ENCODE data around the gene TENM4. TPM values are rescaled to one million over a fixed set of nuclear protein-coding genes. Genes with fewer than 3 reads are reported as not detected.

The TENM4 gene
- total RNA-seq, 1 experiment from 2014 or later: 25.0 TPM

DNA sequence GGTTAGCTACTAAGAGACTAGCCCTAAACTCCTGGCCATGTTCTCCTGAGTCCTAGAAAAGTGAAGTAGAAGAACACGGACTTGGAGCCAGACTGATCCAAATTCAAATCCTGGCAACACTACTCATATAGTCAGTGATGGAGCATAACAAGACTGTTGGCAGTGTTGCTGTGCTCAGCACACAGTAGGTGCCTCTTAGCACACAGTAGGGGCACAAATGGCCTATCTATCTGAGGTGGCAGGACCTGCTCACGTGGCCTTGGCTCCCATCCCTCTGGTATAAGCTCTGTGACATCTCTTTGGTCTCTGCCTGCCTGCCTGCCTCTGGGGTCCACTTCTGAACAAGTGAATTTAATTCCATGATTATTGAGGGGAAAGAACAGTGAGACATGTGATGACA lies 15.4 kb downstream of the TENM4 start:
- ATAC-seq: no peak
- Mint-ChIP-seq H3K4me3 (no peak overlapping the region), H3K27ac (no peak overlapping the region), H3K4me1 (peaks cover 48% of the 10 kb centered on the region), H3K9me3 (no peaks in the 10 kb centered on the region), H3K27me3 (ENCODE audit: low read depth) (peaks cover 6% of the 10 kb centered on the region), H3K36me3 (no peaks in the 10 kb centered on the region)
- ChIA-PET POLR2A (no interaction called here), CTCF (no interaction called here)
- TF ChIP-seq GRHL2 (CRISPR knock-in tag; IDR thresholded peaks at IDR 0.05; ENCODE audit: insufficient replicate concordance, severe bottlenecking) (no peak), ZNF416 (CRISPR knock-in tag; IDR thresholded peaks at IDR 0.05) (no peak), SMAD3 (CRISPR knock-in tag; IDR thresholded peaks at IDR 0.05; ENCODE audit: borderline replicate concordance) (no peak), FOXP4 (CRISPR knock-in tag; IDR thresholded peaks at IDR 0.05) (no peak), RORB (CRISPR knock-in tag; IDR thresholded peaks at IDR 0.05) (no peak), MXD4 (CRISPR knock-in tag; IDR thresholded peaks at IDR 0.05; ENCODE audit: borderline replicate concordance) (no peak), EMX1 (CRISPR knock-in tag; IDR thresholded peaks at IDR 0.05) (no peak), ZSCAN18 (CRISPR knock-in tag; IDR thresholded peaks at IDR 0.05) (no peak), NR1H2 (CRISPR knock-in tag; IDR thresholded peaks at IDR 0.05) (no peak), MYBL2 (CRISPR knock-in tag; IDR thresholded peaks at IDR 0.05) (no peak), NFATC4 (CRISPR knock-in tag; IDR thresholded peaks at IDR 0.05) (no peak), E2F4 (CRISPR knock-in tag; IDR thresholded peaks at IDR 0.05; ENCODE audit: borderline replicate concordance, low read depth) (no peak), RELA (CRISPR knock-in tag; IDR thresholded peaks at IDR 0.05; ENCODE audit: borderline replicate concordance) (no peak), NR3C1 (CRISPR knock-in tag; conservative IDR thresholded peaks at IDR 0.05; ENCODE audit: low read depth) (no peak)
- TF ChIP-seq, protein P1, sequence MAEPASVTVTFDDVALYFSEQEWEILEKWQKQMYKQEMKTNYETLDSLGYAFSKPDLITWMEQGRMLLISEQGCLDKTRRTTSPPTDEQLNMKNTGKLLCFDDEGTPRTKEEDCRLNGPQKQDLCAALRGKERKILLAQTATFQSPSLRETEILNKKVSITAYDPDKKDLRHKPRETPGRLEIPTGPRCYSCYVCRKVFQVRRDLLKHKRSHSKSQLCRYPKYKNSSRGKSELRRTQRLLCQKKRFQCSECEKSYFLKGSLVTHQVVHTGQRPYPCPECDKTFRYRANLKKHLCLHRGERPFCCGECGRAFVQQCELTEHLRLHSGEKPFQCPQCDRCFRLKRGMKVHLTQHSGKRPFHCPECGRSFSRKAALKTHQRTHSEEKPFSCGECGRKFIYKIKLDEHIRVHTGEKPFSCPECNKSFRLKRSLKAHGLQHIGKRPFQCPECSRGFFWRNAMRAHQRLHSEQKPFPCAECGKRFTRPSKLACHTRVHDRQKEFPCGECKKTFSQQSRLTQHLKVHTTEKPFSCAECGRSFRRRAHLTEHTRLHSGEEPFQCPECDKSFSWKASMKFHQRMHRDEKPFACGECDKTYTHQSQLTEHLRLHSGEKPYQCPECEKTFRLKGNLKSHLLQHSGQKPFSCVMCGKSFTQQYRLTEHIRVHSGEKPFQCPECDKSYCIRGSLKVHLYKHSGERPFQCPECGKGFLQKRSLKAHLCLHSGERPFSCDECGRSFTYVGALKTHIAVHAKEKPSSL (CRISPR knock-in tag; conservative IDR thresholded peaks at IDR 0.05): no peak
- TF ChIP-seq, protein P2, sequence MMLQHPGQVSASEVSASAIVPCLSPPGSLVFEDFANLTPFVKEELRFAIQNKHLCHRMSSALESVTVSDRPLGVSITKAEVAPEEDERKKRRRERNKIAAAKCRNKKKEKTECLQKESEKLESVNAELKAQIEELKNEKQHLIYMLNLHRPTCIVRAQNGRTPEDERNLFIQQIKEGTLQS (CRISPR knock-in tag; conservative IDR thresholded peaks at IDR 0.05): no peak
- TF ChIP-seq, protein P3, sequence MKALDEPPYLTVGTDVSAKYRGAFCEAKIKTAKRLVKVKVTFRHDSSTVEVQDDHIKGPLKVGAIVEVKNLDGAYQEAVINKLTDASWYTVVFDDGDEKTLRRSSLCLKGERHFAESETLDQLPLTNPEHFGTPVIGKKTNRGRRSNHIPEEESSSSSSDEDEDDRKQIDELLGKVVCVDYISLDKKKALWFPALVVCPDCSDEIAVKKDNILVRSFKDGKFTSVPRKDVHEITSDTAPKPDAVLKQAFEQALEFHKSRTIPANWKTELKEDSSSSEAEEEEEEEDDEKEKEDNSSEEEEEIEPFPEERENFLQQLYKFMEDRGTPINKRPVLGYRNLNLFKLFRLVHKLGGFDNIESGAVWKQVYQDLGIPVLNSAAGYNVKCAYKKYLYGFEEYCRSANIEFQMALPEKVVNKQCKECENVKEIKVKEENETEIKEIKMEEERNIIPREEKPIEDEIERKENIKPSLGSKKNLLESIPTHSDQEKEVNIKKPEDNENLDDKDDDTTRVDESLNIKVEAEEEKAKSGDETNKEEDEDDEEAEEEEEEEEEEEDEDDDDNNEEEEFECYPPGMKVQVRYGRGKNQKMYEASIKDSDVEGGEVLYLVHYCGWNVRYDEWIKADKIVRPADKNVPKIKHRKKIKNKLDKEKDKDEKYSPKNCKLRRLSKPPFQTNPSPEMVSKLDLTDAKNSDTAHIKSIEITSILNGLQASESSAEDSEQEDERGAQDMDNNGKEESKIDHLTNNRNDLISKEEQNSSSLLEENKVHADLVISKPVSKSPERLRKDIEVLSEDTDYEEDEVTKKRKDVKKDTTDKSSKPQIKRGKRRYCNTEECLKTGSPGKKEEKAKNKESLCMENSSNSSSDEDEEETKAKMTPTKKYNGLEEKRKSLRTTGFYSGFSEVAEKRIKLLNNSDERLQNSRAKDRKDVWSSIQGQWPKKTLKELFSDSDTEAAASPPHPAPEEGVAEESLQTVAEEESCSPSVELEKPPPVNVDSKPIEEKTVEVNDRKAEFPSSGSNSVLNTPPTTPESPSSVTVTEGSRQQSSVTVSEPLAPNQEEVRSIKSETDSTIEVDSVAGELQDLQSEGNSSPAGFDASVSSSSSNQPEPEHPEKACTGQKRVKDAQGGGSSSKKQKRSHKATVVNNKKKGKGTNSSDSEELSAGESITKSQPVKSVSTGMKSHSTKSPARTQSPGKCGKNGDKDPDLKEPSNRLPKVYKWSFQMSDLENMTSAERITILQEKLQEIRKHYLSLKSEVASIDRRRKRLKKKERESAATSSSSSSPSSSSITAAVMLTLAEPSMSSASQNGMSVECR (CRISPR knock-in tag; IDR thresholded peaks at IDR 0.05; ENCODE audit: borderline replicate concordance): no peak
- TF ChIP-seq, protein P4, sequence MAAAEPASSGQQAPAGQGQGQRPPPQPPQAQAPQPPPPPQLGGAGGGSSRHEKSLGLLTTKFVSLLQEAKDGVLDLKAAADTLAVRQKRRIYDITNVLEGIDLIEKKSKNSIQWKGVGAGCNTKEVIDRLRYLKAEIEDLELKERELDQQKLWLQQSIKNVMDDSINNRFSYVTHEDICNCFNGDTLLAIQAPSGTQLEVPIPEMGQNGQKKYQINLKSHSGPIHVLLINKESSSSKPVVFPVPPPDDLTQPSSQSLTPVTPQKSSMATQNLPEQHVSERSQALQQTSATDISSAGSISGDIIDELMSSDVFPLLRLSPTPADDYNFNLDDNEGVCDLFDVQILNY (CRISPR knock-in tag; IDR thresholded peaks at IDR 0.05): no peak
- TF ChIP-seq, protein P5, sequence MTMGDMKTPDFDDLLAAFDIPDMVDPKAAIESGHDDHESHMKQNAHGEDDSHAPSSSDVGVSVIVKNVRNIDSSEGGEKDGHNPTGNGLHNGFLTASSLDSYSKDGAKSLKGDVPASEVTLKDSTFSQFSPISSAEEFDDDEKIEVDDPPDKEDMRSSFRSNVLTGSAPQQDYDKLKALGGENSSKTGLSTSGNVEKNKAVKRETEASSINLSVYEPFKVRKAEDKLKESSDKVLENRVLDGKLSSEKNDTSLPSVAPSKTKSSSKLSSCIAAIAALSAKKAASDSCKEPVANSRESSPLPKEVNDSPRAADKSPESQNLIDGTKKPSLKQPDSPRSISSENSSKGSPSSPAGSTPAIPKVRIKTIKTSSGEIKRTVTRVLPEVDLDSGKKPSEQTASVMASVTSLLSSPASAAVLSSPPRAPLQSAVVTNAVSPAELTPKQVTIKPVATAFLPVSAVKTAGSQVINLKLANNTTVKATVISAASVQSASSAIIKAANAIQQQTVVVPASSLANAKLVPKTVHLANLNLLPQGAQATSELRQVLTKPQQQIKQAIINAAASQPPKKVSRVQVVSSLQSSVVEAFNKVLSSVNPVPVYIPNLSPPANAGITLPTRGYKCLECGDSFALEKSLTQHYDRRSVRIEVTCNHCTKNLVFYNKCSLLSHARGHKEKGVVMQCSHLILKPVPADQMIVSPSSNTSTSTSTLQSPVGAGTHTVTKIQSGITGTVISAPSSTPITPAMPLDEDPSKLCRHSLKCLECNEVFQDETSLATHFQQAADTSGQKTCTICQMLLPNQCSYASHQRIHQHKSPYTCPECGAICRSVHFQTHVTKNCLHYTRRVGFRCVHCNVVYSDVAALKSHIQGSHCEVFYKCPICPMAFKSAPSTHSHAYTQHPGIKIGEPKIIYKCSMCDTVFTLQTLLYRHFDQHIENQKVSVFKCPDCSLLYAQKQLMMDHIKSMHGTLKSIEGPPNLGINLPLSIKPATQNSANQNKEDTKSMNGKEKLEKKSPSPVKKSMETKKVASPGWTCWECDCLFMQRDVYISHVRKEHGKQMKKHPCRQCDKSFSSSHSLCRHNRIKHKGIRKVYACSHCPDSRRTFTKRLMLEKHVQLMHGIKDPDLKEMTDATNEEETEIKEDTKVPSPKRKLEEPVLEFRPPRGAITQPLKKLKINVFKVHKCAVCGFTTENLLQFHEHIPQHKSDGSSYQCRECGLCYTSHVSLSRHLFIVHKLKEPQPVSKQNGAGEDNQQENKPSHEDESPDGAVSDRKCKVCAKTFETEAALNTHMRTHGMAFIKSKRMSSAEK (CRISPR knock-in tag; IDR thresholded peaks at IDR 0.05; ENCODE audit: borderline replicate concordance): no peak
- no peak for DNase-seq (ENCODE audit: low spot score)

Measured in WTC11 (cell line).